GM12878 (cell line): ENCODE measurements around the gene PARP11. TPM values are rescaled to one million over a fixed set of nuclear protein-coding genes. Genes with fewer than 3 reads are reported as not detected.

Source experiments
- ATAC-seq: fragments of 200-7000 bp; cut with Tn5 transposase; 3 replicates; pipeline ENCODE4 v1.9.1; 2020; ENCODE audit warnings: mild to moderate bottlenecking, moderate library complexity
- BruUV-seq: library from RNA; stranded (reverse); fragments of 400-500 nt; replicated peaks from 2 replicates; lab custom pipeline; 2021; lab: Mats Ljungman, UMichigan
- CTCF ChIA-PET: fragments of 300-600 bp; sonication (Branson Sonifier 250); formaldehyde crosslinking; extraction: SDS; loops from one replicate; lab custom pipeline; 2021; ENCODE audit warnings: inconsistent platforms; lab: Yijun Ruan, JAX
- POLR2A ChIA-PET: fragments of 350-600 bp; formaldehyde crosslinking; extraction: SDS; loops from one replicate; lab custom pipeline; 2021; ENCODE audit warnings: inconsistent platforms; lab: Charles Lee
- RAD21 ChIA-PET: fragments of 300-600 bp; sonication (Branson Sonifier 250); formaldehyde crosslinking; loops from one replicate; lab custom pipeline; 2023; ENCODE audit warnings: antibody characterized with exemption; ENCODE audit not compliant: unreplicated experiment; lab: Charles Lee
- SMC1A ChIA-PET: fragments of 300-600 bp; sonication (Branson Sonifier 250); formaldehyde crosslinking; loops from one replicate; lab custom pipeline; 2023; ENCODE audit not compliant: unreplicated experiment, uncharacterized antibody; lab: Charles Lee
- DNase-seq: peaks from one replicate; pipeline ENCODE4 v3.0.0-alpha.2; 2011; ENCODE audit warnings: low read depth, low spot score
- FAIRE-seq: peaks from 3 replicates; lab custom pipeline; 2011; peaks lifted over from hg19 to GRCh38; lab: Jason Lieb, UNC
- H2AFZ ChIP-seq: 2 replicates; pipeline ENCODE4 v1.6.0; 2011; ENCODE audit warnings: low read depth, low read length, control low read depth; ENCODE audit not compliant: control insufficient read depth
- H3K27ac ChIP-seq: 2 replicates; pipeline ENCODE4 v1.5.1; 2011; ENCODE audit warnings: control low read depth; ENCODE audit not compliant: control insufficient read depth, insufficient read depth
- H3K27me3 ChIP-seq, 2 experiments: replicated peaks in 1 of 2; 2 replicates each; pipeline versions ENCODE4 v1.6.0 to v1.6.1; 2011; ENCODE audit warnings: low read length in 1 of 2; ENCODE audit not compliant: control insufficient read depth in 2 of 2, insufficient read depth in 2 of 2
- H3K36me3 ChIP-seq, 2 experiments: 2 replicates each; pipeline ENCODE4 v1.5.1; 2011; ENCODE audit warnings: low read length in 1 of 2; ENCODE audit not compliant: control insufficient read depth in 2 of 2, insufficient read depth in 2 of 2
- H3K4me1 ChIP-seq: 2 replicates; pipeline ENCODE4 v1.6.1; 2011; ENCODE audit warnings: mild to moderate bottlenecking, low read length, moderate library complexity, mixed read lengths; ENCODE audit not compliant: control insufficient read depth, insufficient read depth
- H3K4me2 ChIP-seq: 2 replicates; pipeline ENCODE4 v1.6.0; 2011; ENCODE audit warnings: control low read depth; ENCODE audit not compliant: control insufficient read depth, insufficient read depth
- H3K4me3 ChIP-seq: fragments of 200-600 bp; sonication (generic); 2 replicates; pipeline ENCODE4 v1.5.1; 2016
- H3K79me2 ChIP-seq: 2 replicates; pipeline ENCODE4 v1.6.0; 2011; ENCODE audit warnings: low read length; ENCODE audit not compliant: control insufficient read depth, insufficient read depth
- H3K9ac ChIP-seq: 2 replicates; pipeline ENCODE4 v1.8.0; 2011; ENCODE audit warnings: low read length, control low read depth, mixed read lengths; ENCODE audit not compliant: control insufficient read depth, insufficient read depth
- H3K9me3 ChIP-seq: replicated peaks from 3 replicates; pipeline ENCODE4 v1.5.1; 2011; ENCODE audit warnings: mild to moderate bottlenecking, low read length; ENCODE audit not compliant: control insufficient read depth, insufficient read depth
- H4K20me1 ChIP-seq: 2 replicates; pipeline ENCODE4 v1.6.0; 2011; ENCODE audit not compliant: control insufficient read depth, insufficient read depth
- ESRRA ChIP-seq: IDR thresholded peaks from 2 replicates; pipeline ENCODE4 v1.6.1; 2012; ENCODE audit warnings: mild to moderate bottlenecking, low read length, improper control_type of control experiment
- HDAC6 ChIP-seq: fragments of 200-600 bp; sonication (generic); IDR thresholded peaks from one replicate; pipeline ENCODE4 v1.8.0; 2017; ENCODE audit warnings: antibody characterized with exemption; ENCODE audit not compliant: unreplicated experiment
- NR2C1 ChIP-seq: fragments of 450-650 bp; IDR thresholded peaks from 2 replicates; pipeline ENCODE4 v1.6.1; 2017; ENCODE audit warnings: antibody characterized with exemption, mild to moderate bottlenecking, moderate library complexity
- YY1 ChIP-seq: IDR thresholded peaks from 2 replicates; pipeline ENCODE4 v1.6.1; 2011; ENCODE audit warnings: low read depth, mild to moderate bottlenecking, low read length
- WGBS: methylation state at CpG from one replicate; pipeline ENCODE4 v1.1.6; 2016; ENCODE audit warnings: low lambda C conversion rate; ENCODE audit not compliant: insufficient replicate concordance, insufficient coverage; ENCODE audit errors: missing lambda C conversion rate; 5-methylcytosine and 5-hydroxymethylcytosine counted together
- in situ Hi-C: fragments of 300-500 bp; cut with MboI; formaldehyde crosslinking; loops from 9 replicates; pipeline ENCODE4 v1.14.3; 2018; ENCODE audit warnings: mixed read lengths
- intact Hi-C: fragments of 100-400 bp; cut with micrococcal nuclease; formaldehyde crosslinking; loops from one replicate; pipeline ENCODE4 v1.14.2; 2022; ENCODE audit not compliant: unreplicated experiment
- polyA plus RNA-seq, 11 experiments: library from polyadenylated mRNA; depleted of rRNA in 4 of 11; unstranded in 6 of 11; stranded (reverse) in 5 of 11; fragments of >200 nt; fragmentation: Nextera tagmentation in 4 of 11; fragmentation: Illumina TruSeq in 1 of 11; extraction: Ambion mirVana in 4 of 11; extraction: Trizol in 1 of 11; gene quantifications; 1 replicate in 1 of 11; 2 replicates in 10 of 11; pipeline versions ENCODE4 v1.2.1 to v1.2.3, GENCODE V29; 2011 to 2016; ENCODE audit warnings: inconsistent platforms in 2 of 11, missing spikeins in 2 of 11, low read depth in 1 of 11
- total RNA-seq, 4 experiments: library from RNA; depleted of rRNA in 3 of 4; stranded (reverse); fragments of >200 nt in 3 of 4; fragmentation: Illumina TruSeq in 1 of 4; extraction: Trizol in 1 of 4; gene quantifications; 2 replicates each; pipeline versions ENCODE4 v1.2.1 to v1.2.3, GENCODE V29; 2013 to 2021
- TF ChIP-seq, protein P1 (sequence below): fragments of 150-350 bp; IDR thresholded peaks from 2 replicates; pipeline ENCODE4 v1.6.1; 2014; ENCODE audit warnings: mild to moderate bottlenecking, low read depth, low read length

The PARP11 gene
- total and polyA plus RNA-seq, 10 of the 15 experiments (the other 5 are each of a cell fraction or from before 2014, with no cell fraction given) = 3.0 to 14.1 (median 6.3) TPM

DNA sequence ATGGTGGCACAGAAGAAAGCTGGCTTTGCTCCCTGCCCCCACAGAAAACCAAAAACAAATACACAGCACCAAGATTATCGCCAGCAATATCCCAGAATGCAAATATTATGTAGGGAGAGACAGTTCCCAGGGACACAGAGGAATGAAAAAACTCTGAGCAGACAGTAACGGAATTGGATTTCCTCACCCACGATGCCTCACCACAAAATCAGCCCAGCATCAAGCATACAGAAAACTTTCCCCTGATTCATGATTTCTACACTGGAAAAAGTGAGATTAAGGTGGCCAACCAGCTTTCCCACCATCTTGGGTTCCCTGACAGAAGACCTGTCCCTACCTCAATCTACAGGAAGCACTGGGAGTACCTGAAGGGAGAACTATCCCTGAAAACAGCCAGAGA is 36.6 kb downstream of the PARP11 start:
- intact Hi-C loops = no loop called here
- no peak for ATAC-seq
- Histone ChIP-seq H3K4me1 (peaks cover 11% of the 10 kb centered on the region; the same call in 1 of the 2 replicates), H3K79me2 (no peaks in the 10 kb centered on the region), H3K9me3 (no peaks in the 10 kb centered on the region), H3K36me3 (no peaks in the 10 kb centered on the region), H3K4me2 (no peak overlapping the region), H3K27me3 (no peaks in the 10 kb centered on the region), H2AFZ (peak overlapping the region; percentile 61), H3K9ac (no peak overlapping the region), H3K4me3 (no peak overlapping the region), H3K27ac (no peak overlapping the region), H4K20me1 (no peaks in the 10 kb centered on the region)
- no TSS peak for BruUV-seq
- ChIA-PET CTCF (interaction anchor here (0.6 to 3.8 kb wide), 8 partner anchors 15 to 560 kb away, joined by 3 to 18 read pairs (median 4); no protein-coding TSS in a partner anchor), SMC1A (interaction anchor here (1.1 to 2.7 kb wide), 6 partner anchors 8 to 536 kb away, joined by 3 to 14 read pairs (median 4); no protein-coding TSS in a partner anchor), POLR2A (interaction anchor here (1.5 kb wide), 1 partner anchor 9 kb away, joined by 4 read pairs; no protein-coding TSS in a partner anchor), RAD21 (interaction anchor here (1.0 to 1.7 kb wide), 3 partner anchors 8 to 536 kb away, joined by 3 to 7 read pairs (median 7); no protein-coding TSS in a partner anchor)
- no peak for FAIRE-seq
- in situ Hi-C loops = no loop called here
- DNase-seq = no peak
- WGBS = 70% methylated on average over 3 of the region's 3 CpGs
- TF ChIP-seq HDAC6 (no peak), ESRRA (no peak), NR2C1 (no peak), YY1 (peak; percentile 39; the same call in 1 of the 2 replicates)
- TF ChIP-seq, protein P1, sequence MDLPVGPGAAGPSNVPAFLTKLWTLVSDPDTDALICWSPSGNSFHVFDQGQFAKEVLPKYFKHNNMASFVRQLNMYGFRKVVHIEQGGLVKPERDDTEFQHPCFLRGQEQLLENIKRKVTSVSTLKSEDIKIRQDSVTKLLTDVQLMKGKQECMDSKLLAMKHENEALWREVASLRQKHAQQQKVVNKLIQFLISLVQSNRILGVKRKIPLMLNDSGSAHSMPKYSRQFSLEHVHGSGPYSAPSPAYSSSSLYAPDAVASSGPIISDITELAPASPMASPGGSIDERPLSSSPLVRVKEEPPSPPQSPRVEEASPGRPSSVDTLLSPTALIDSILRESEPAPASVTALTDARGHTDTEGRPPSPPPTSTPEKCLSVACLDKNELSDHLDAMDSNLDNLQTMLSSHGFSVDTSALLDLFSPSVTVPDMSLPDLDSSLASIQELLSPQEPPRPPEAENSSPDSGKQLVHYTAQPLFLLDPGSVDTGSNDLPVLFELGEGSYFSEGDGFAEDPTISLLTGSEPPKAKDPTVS = no peak
